Islet of Langerhans (tissue), 1 donor: ENCODE measurements around the gene DENND4C.
"Not testable (repeated sequence)": the region's sequence is repeated elsewhere in the genome, so short reads cannot be mapped to it uniquely, and the experiment has no call there.

Source experiments
- FAIRE-seq: peaks from one replicate; lab custom pipeline; 2011; peaks lifted over from hg19 to GRCh38; lab: Jason Lieb, UNC

The DENND4C gene

GRCh38 chr9:19375538-19375937 is 145.0 kb downstream of the DENND4C start:
- no peak for FAIRE-seq

- no peak for FAIRE-seq
Measured at GRCh38 chr9:19376931-19377330, 146.4 kb downstream of the DENND4C start.

- no peak for FAIRE-seq
Measured at GRCh38 chr9:19378164-19378563, 147.7 kb downstream of the DENND4C start.

- FAIRE-seq: no peak
Measured at GRCh38 chr9:19378647-19379046, 148.2 kb downstream of the DENND4C start.

- no peak for FAIRE-seq
Measured at GRCh38 chr9:19379283-19379682, 148.8 kb downstream of the DENND4C start.

- FAIRE-seq: no peak
Measured at GRCh38 chr9:19379697-19380046, 149.2 kb downstream of the DENND4C start.

- no peak for FAIRE-seq
Measured at GRCh38 chr9:19380826-19381075, 150.3 kb downstream of the DENND4C start.

- no peak for FAIRE-seq
Measured at GRCh38 chr9:19381656-19382055, 151.2 kb downstream of the DENND4C start.

GRCh38 chr9:19385212-19385611 is 154.7 kb downstream of the DENND4C start:
- not testable (repeated sequence) for FAIRE-seq

GRCh38 chr9:19385786-19386501 is 155.5 kb downstream of the DENND4C start:
- FAIRE-seq: no peak

GRCh38 chr9:19386502-19387044 is 156.1 kb downstream of the DENND4C start:
- FAIRE-seq: no peak

GRCh38 chr9:19387317-19387716 is 156.8 kb downstream of the DENND4C start:
- FAIRE-seq: no peak

GRCh38 chr9:19389539-19389938 is 159.0 kb downstream of the DENND4C start:
- not testable (repeated sequence) for FAIRE-seq

- no peak for FAIRE-seq
Measured at GRCh38 chr9:19397845-19398244, 167.4 kb downstream of the DENND4C start.

GRCh38 chr9:19403231-19403630 is 172.7 kb downstream of the DENND4C start:
- not testable (repeated sequence) for FAIRE-seq

GRCh38 chr9:19404283-19405075 is 174.0 kb downstream of the DENND4C start:
- no peak for FAIRE-seq

GRCh38 chr9:19405771-19406170 is 175.3 kb downstream of the DENND4C start:
- FAIRE-seq: no peak

GRCh38 chr9:19408316-19408692 is 177.8 kb downstream of the DENND4C start:
- no peak for FAIRE-seq

- no peak for FAIRE-seq
Measured at GRCh38 chr9:19408693-19409400, 178.4 kb downstream of the DENND4C start, which contains the start of gene ACER2. TSS of gene ACER2 (plus strand) at chr9:19409009. CDS start at chr9:19409085, 76 bp downstream.

- no peak for FAIRE-seq
Measured at GRCh38 chr9:19409401-19410194, 179.1 kb downstream of the DENND4C start.

- no peak for FAIRE-seq
Measured at GRCh38 chr9:19410195-19410503, 179.7 kb downstream of the DENND4C start.

GRCh38 chr9:19410594-19410993 is 180.1 kb downstream of the DENND4C start:
- no peak for FAIRE-seq
